Stimulated activated CD4-positive, alpha-beta T cell treated with anti-CD3 and anti-CD28 coated beads, Interleukin-1b, Interleukin-23, amount 100 ng/mL, for 1 hour (primary cell): Measurements from ENCODE around the gene SCAF1.

Source experiments
- DNase-seq, 2 donors: peaks; one replicate each; pipeline ENCODE4 v3.0.0-alpha.2; 2020; ENCODE audit warnings: low read depth in 2 of 2

SCAF1 gene

DNA sequence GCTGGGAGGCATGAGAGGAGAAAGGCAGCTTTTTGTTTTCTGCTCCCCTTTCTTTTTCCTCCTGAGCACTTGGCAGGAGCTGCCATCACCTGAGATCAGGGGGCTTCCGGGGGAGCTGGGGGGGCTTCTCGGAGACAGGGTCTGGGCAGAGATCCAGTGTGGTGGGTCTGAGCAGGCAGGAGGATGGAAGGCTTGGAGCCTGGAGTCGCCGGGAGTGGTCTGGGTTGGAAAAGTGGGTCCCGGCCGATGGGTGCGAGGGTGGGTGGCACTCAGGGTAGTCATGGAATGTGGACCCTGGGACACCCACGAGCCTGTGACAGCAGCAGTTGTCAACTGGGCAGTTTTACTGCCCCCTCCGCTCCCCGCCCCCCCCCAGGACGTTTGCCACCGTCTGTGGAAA is 45.1 kb downstream of the SCAF1 start:
- DNase-seq: no peak

- no peak for DNase-seq
Measured at GRCh38 chr19:49687566-49688316, 45.7 kb downstream of the SCAF1 start.

DNA sequence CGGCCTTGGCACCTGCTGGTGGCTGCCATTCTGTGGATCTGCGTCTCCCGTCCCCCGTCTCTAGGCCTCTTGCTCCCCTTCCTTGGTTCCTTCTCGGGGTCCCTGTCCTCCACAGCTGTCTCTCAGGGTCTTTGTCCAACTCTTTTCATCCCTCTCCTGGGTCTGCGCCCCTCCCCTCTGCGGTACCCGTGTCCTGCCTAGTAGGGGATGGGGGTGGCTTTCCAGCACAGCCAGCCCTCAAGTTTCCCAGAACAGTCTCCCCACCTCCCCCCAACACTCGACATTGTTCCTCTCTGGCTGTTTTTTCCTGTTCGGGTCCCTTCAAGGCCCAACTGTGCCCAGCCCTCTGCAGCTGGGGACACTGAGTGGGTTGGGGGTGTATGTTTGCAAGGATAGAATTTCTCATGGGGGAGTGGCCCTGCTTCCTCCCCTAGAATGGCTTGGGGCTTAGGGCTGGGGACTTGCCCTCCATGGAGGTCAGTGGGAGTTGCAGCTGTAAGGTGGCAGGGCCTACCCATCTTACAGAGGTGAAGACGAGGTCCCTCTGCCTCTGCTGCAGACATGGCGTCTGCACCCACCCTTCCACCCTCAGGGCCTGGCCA is 46.6 kb downstream of the SCAF1 start:
- no peak for DNase-seq

DNA sequence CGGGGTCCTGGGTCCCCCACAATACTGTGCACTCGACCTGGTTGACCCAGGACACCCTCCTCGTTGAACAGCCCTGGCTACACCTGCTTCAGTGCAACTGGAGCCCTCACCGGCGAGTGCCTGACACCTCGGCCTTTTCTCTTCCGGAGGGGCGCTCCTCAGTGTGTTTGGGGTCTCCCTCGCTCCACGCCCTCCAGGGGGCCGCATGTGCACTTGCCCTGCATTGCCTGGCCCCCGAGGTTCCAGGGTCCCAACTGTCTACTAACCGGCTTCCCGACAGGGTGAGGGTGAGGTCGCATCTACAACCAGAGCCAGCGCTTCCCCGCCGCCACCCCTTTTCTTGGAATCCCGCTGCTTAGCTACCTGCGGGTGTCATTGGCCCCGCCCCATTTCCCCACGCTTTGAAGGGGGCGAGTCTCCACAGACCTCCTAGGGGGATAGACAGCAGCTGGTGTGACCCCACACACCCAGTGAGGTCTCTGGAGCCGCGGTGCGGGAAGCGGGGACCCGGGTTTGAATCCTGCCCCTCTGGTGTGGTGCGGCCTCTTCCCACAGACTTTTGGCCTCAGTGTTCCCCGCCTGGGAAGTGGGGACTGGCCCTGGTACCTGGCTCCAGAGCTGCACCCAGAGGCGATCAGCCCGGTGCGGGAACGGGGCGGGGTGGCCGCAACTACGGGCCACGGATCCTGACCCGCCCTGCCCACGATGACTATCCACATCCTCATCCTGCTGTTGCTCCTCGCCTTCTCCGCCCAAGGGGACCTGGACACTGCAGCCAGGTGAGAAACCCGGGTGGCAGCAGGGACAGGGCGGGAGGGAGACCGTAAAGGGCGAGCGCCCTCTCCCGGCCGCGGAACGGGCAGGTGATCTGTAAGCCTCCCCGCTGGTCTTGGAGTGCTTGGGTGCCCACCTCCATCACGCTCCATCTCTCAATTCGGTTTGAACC is 47.4 kb downstream of the SCAF1 start, which contains the start of gene ADM5:
Gene ADM5 (plus strand): TSS at position 462 of the 946 bp plus-strand sequence. CDS start 244 bp downstream, at position 706.
- no peak for DNase-seq

DNA sequence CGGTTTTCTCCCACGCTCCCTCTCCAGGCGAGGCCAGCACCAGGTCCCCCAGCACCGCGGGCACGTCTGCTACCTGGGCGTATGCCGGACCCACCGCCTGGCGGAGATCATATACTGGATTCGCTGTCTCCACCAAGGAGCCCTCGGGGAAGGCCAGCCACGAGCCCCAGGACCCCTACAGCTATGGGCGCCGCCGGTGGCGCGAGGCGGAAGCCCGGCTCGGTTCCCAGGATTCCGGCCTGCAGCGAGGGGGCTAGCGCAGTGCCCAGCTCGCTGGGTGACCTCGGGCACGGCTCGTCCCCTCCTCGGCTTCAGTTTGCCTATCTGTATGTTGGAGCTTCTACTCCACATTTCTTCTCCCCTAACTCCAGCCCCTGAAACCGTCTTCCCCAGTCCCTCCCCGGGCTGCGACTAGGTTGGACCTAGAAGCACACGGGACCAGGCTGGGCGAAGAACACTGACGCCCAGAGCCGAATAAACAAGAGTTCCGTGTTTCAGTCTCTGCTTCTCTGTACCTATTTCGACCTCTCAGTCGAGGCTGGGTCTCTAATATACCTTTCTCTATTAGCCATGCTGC is 48.2 kb downstream of the SCAF1 start:
- DNase-seq: no peak

GRCh38 chr19:49690656-49691242 is 48.7 kb downstream of the SCAF1 start, which contains the start of gene CPT1C:
Gene CPT1C, plus strand, starts transcription at chr19:49691116. Its CDS starts 1,137 bp downstream, at chr19:49692253.
- DNase-seq: no peak

DNA sequence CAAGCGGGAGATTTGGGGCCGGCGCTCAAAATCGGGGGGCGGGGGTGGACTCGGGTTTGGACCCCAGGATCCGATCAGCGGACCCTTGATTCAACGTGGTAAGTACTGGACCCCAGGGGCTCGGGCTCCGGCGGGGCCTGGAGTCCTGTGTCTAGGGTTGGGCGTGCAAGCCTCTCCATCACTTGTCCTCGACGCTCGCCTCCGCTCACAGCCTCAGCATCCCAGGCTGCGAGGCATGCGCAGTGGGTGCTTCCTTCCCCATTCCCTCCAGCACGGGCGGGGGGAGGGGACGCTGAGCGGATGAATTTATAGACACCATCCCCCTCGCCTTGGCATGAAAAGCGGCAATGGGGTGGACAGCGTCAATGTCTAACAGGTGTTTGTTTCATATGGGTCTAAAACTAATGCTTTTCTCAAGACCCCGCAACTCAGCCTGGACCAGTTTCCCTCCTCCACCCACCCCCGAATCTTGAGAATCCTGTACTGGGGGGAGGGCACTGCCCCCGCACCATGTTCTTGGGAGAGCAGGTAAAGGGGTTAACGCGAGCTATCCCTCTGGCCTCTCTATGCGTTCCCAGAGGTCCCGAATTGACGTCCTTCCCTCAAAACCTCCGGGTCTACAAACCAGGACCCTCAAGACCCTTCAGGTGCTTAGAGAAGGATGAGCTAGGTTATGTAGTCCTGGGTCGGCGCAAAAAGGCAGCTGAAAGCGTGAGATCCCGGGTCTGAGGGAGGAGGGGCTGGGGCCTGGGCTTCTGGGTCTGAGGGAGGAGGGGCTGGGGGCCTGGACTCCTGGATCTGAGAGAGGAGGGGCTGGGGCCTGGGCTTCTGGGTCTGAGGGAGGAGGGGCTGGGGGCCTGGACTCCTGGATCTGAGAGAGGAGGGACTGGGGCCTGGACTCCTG is 49.5 kb downstream of the SCAF1 start:
- DNase-seq: no peak

DNA sequence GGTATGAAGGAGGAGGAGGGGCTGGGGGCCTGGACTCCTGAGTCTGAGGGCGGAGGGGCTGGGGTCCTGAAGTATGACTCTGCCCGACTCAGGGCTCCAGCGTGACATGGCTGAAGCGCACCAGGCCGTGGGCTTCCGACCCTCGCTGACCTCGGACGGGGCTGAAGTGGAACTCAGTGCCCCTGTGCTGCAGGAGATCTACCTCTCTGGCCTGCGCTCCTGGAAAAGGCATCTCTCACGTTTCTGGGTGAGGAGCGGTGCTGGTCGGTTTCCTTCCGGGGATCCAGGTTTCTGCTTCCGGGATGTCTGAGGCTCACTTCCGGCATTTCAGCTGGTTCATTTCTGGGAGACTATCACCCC is 50.1 kb downstream of the SCAF1 start:
- no peak for DNase-seq

DNA sequence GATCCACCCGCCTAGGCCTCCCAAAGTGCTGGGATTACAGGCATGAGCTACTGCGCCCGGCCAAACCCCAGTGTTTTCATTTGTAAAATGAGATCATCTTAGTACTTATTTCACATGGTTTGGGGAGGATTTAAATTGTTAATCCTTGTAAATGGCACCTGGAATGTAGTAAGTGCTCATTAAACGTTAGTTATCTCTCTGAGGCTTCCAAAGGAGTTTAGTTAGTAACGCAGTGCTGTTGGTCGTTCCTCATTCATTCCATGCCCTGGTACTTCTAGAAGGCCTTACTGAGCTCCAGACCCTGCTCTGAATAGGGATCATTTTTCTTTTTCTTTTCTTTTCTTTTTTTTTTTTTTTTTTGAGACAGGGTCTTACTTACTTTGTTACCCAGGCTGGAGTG is 54.1 kb downstream of the SCAF1 start:
- DNase-seq: no peak

DNA sequence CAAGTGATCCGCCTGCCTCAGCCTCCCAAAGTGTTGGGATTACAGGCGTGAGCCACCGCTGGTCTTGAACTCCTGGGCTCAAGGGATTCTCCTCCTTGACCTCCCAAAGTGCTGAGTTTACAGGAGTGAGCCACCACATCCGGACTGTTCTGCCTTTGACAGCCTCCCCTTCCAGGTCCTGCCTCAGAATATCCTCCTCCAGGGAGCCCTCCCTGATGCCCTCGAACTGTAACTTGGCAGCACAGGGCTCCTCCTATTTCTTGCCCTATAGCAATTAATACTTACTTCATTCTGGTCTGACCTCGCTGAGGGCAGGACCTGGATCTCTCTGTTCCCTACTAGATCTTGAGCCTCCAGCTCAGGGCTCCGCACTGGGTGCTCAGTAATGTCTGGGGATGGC is 54.9 kb downstream of the SCAF1 start:
- DNase-seq: no peak

GRCh38 chr19:49699364-49699763 is 57.4 kb downstream of the SCAF1 start:
- no peak for DNase-seq

- DNase-seq: no peak
Measured at GRCh38 chr19:49700563-49700962, 58.6 kb downstream of the SCAF1 start.

DNA sequence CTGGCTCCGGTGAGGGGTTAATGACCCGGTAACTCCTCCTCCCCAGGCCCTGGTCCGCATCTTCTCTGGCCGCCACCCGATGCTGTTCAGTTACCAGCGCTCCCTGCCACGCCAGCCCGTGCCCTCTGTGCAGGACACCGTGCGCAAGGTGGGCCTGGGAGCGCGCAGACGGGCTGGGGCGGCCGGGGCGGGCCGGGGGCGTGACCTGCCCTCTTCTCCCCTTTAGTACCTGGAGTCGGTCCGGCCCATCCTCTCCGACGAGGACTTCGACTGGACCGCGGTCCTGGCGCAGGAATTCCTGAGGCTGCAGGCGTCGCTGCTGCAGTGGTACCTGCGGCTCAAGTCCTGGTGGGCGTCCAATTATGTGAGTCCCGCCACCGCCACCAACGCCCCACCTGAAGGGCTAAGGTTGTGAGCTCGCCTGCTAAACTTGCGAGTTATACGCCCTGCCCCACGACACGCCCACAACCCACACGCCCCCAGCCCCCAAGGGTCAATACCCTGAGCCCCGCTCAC is 59.3 kb downstream of the SCAF1 start:
- no peak for DNase-seq

DNA sequence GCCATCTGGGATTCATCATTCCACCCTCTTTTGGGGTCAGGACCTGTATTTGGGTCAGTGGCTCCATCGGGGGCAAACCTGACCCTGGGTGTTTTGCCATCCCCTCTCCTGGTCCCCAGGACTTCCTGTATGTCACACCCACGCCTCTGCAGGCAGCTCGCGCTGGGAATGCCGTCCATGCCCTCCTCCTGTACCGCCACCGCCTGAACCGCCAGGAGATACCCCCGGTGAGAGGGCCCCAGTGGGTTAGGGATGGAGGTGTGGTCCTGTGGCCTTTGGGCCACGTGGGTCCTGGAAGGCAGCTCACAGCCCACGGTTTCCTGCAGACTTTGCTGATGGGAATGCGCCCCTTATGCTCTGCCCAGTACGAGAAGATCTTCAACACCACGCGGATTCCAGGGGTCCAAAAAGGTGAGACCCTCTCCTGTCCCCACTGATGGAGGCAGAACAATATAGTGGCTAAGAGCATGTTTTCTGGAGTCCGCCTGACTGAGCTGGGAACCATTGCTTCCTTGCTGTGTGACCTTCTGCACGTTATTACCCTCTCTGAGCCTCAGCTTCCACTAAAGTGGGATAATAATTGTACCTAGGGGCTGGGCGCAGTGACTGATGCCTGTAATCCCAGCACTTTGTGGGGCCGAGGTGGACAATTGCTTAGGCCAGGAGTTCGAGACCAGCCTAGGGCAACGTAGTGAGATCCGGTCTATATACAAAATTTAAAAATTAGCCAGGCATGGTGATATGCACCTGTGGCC is 63.1 kb downstream of the SCAF1 start:
- no peak for DNase-seq

- DNase-seq: no peak
Measured at GRCh38 chr19:49705919-49706318, 63.9 kb downstream of the SCAF1 start.
